Jurkat, Clone E6-1 (cell line): Measurements from ENCODE around the gene KRT84. TPM values are rescaled to one million over a fixed set of nuclear protein-coding genes. Genes with fewer than 3 reads are reported as not detected.

Experiments
- DNase-seq: peaks from one replicate; pipeline ENCODE4 v3.0.0-alpha.2; 2011; ENCODE audit warnings: low read depth, low spot score
- H3K4me3 ChIP-seq: 2 replicates; pipeline ENCODE4 v1.5.1; 2011; ENCODE audit warnings: mild to moderate bottlenecking, low read length, control low read depth, moderate library complexity
- polyA plus RNA-seq: library from polyadenylated mRNA; unstranded; fragments of >200 nt; gene quantifications from one replicate; pipeline ENCODE4 v1.2.1, GENCODE V29; 2012; ENCODE audit warnings: missing spikeins; ENCODE audit not compliant: insufficient read length, insufficient read depth

The KRT84 gene, protein sequence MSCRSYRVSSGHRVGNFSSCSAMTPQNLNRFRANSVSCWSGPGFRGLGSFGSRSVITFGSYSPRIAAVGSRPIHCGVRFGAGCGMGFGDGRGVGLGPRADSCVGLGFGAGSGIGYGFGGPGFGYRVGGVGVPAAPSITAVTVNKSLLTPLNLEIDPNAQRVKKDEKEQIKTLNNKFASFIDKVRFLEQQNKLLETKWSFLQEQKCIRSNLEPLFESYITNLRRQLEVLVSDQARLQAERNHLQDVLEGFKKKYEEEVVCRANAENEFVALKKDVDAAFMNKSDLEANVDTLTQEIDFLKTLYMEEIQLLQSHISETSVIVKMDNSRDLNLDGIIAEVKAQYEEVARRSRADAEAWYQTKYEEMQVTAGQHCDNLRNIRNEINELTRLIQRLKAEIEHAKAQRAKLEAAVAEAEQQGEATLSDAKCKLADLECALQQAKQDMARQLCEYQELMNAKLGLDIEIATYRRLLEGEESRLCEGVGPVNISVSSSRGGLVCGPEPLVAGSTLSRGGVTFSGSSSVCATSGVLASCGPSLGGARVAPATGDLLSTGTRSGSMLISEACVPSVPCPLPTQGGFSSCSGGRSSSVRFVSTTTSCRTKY
- polyA plus RNA-seq: not detected

DNA sequence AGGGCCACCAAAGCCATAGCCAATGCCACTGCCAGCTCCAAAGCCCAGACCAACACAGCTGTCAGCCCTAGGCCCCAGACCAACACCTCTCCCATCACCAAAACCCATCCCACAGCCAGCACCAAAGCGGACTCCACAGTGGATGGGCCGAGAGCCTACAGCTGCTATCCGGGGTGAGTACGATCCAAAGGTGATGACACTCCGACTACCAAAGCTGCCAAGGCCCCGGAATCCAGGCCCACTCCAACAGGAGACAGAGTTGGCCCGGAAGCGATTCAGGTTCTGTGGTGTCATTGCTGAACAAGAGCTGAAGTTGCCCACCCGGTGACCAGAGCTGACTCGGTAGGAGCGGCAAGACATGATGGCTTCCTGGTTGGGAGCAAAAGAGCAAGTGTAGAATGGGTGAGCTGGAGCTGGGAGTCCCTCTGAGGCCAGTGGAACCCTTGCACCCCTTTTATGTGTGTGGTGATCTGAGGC, at the start of gene KRT84:
Gene KRT84 (minus strand): TSS at position 427 of the 477 bp plus-strand sequence. CDS start 67 bp downstream, at position 360.
- no peak within 1 kb of the TSS for H3K4me3 ChIP-seq
- DNase-seq: no peak

DNA sequence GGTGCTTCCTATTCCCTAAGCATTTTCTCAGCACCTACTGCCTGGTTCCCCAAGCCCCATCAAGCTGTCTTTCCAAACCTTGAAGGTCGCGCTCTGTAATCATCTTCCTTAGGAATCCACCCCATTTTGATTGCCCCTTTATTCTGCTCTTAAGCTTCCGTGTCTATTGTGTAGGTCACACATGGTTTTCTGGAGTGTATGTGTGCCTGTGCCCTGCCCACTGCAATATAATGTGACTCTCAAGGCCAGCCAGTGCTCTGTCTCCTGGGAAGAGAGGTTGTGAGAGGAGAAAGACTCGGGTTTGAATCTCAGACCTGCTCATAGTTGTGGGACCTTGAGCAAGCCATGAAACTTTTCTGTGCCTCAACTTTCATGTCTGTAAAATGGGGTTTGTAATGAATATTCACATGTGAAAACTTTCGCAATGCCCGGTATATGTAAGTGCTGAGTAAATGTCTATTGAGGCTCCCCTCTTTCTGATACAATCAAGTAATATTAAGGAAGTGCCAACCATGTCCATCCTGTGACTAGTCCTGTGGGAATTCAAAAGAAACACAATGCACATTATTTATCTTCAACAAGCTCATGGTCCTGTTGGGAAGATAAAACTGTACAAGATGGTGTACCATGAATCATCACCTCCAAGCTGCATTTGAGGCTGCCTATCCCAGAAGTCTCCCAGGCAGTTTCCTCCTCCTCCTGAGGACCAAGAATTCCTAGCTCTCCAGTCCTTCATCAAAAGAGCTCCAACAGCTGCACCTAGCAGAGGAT, 49.5 kb upstream of the KRT84 start:
- no peak for DNase-seq
- no peak overlapping the region for H3K4me3 ChIP-seq

DNA sequence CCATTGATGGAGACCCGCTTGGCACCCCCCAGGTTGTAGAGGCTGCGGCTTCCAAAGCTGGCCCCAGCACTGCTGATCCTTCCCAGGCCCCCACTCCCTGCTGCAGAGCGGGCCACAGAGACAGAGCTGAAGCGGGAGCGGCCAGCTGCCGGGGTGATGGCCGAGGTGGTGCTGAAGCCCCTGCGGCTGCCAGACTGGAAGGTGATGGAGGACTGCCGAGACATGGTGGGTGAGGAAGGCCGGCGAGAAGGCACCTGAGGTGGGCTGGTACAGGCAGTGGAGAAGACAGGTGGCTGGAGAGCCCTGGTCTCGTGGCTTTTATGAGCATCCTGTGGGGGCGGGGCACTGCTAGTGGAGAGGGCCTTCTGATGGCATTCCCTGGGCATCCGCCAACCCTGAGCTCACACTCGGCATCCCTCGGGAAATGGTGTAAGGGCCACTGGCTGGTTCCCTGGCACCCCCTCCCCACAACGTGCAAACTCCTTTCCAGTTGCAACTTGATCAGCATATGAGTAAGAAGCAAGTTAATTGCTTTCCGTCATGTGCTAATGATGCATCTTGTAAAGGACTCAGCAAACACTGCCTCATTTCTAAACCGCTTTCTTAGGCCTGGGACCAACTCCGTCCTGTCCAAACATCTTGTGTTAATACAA, 48.8 kb upstream of the KRT84 start, which contains the start of gene KRT75:
Gene KRT75 (minus strand): TSS at position 291 of the 653 bp plus-strand sequence. CDS start 67 bp downstream, at position 224.
- no peak for DNase-seq
- no peak within 1 kb of the TSS for H3K4me3 ChIP-seq

DNA sequence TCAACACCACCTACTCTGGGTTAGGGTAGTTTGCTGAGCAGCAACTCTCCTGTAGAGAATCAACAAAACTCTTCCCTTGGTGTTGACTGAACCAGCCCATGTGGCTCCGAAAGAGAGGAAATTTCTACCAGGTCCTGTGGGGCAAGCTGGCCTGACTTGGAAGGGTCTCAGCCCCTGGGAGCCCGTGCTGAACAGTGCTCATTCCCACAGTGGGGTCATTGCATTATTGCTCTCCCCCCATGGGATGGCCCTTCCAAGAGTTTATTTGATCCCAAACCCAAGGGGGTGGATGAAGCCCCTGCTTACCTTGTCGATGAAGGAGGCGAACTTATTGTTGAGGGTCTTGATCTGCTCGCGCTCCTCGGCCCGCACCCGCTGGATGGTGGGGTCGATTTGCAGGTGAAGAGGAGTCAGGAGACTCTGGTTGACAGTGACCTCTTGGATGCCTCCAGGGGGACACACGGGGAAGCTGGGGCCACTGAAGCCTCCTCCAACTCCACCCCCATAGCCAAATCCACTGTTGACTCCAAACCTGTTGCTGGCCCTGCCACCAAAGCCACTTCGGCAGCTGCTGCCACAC, 48.1 kb upstream of the KRT84 start:
- no peak for DNase-seq
- no peak overlapping the region for H3K4me3 ChIP-seq

DNA sequence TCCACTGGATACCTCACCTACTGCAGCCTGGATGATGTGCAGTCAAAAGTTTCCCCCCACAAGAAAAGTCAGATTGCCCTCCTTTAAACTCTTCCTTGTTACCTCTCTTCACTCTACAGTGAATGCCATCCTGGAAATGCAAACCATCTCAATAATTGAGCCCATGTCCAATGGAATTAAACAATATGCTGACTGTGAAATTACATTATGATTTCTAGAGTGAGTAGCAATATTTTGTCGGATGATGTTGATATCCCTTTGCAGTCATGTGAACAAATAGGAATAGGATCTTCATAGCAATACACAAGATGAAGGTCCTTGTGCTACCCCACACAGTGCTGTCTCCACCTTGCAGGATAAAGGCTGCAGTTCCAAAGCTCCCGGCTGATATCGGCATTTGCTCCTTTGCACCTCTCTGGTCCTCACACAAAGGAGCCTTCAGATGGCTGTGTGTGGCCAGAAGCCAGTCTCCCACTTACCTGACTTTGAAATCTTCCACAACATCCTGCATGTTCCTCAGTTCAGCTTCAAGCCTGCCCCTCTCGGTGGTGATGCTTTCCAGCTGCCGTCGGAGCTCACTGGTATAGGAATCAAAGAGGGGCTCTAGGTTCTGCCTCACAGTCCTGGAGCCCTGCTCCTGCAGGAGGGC, 47.2 kb upstream of the KRT84 start:
- DNase-seq: no peak
- no peak overlapping the region for H3K4me3 ChIP-seq

DNA sequence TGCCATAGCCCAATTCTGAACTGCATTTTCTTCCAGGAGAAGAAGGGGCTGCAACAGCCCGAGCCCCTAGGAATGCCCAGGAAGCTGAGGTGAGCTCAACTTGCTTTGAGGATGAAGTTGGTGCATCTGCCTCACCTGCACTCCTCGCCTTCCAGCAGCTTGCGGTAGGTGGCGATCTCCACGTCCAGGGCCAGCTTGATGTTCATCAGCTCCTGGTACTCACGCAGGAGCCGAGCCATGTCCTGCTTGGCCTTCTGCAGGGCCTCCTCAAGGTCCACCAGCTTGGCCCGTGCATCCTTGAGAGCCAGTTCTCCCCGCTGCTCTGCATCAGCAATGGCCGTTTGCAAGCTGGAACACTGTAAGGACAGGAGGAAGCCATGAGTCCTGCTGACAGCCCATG, 42.7 kb upstream of the KRT84 start:
- H3K4me3 ChIP-seq: no peak overlapping the region
- DNase-seq: no peak

DNA sequence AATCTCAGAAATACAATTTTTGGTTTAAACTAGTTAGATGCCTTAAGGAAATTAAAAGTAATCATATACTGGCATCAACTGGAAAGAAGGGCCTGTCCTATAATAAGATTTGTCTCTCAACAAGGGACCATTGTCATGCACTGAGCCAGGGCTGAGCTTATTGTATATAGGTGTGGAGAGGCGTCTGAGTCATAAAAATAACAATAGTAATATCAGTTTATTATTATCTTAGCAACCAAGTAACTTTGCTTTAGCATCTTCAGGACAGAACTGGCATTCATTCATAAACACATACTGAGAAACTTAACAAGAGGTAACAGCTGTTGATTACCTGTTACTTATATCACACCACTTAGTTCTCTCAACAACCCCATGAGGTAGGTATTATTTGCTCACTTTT, 41.6 kb upstream of the KRT84 start:
- H3K4me3 ChIP-seq: no peak overlapping the region
- DNase-seq: no peak

DNA sequence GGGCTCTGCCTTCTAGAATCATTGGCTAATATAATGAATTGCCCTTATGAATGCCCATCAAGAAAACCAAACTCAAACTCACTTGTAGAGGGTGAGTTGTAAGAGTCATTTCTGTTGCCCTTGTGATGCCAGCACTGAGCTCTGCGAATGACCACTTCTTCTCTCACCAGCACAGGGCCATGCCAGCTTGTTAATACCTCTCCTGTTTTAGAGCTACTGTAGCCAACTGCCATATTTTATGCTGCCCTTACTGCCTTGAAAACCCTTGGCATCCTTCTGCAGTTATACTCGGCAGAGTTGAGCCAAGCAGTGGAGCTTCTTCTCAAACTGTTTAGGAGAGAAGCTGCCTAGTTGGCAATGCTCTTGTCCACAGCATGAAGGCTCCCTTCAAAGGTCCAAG, 40.6 kb upstream of the KRT84 start:
- H3K4me3 ChIP-seq: no peak overlapping the region
- no peak for DNase-seq

DNA sequence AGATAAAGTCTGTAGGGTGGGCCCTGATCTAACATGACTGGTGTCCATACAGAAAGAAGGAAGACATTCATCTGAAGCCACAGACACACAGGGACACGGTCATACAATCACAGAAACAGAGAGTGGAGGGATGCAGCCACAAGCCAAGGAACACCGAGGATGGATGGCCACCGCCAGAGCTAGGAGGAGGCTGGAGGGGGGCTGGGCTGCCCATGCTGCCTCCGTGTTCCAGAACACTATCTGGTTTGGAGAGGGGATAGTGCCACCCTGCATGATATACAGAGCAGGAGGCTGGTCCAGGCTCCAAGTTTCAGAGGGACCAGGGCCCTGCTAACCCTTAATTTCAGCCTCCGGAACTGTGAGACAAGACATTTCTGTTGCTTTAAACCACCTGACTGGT, 40.0 kb upstream of the KRT84 start:
- no peak for DNase-seq
- H3K4me3 ChIP-seq: no peak overlapping the region

DNA sequence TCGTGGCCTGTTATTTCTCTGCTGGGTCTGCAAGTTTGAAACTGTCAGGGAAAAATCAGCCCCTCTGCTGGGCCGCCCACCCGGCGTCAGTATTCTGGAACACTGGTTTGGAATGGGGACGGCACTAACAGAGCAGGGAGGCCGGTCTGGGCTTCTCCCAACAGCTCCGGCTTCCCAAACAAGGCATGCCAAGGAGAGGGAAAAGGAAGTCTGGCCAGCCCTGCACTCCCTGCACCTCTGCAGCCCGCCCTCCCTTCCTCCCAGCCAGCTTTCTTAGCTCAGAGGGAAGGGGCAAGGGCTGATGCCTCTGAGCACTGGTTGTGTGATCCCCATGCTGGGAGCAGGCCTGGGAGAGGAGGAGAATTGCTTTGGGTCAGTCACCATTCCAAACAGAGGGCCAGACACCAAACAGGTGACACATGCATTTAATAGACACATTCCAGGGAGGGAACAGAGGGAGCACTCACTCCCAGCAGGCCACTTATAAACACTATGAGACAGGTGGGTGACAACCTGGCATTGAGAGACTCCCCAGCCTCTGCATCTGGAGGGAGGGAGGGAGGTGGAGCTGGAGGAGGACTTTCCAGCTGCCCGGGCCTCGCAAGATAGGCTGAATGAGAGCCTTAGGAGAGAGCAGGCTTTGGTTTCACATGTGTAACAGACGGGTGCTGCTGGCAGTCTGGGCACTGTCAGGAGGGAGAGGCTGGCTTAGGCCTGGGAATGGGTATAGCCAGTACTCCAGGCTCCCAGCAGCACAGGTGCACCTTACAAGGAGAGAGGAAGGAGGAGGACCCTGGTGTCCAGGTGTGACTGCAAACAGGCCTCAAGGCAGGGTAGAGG, 38.4 kb upstream of the KRT84 start:
- DNase-seq: no peak
- no peak overlapping the region for H3K4me3 ChIP-seq

DNA sequence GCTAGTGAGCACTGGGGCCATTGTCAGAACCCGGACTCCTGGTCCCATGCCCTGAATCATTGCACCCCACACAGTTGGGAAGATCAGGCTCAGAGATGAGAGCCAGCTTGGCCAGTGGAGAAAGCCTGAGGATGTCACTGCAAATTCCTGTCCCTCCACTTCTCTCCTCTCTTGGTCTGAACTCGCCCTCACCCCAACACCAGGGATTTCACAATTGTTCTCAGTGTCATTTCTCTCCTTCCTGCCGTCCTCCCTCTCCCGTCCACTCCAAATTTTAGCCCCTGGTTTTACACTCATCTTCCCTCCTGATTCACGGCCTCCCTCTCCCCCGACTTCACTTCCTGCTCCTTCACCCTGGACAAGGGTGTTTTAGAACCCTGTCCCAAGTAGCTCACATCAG, 37.6 kb upstream of the KRT84 start:
- DNase-seq: no peak
- H3K4me3 ChIP-seq: no peak overlapping the region

DNA sequence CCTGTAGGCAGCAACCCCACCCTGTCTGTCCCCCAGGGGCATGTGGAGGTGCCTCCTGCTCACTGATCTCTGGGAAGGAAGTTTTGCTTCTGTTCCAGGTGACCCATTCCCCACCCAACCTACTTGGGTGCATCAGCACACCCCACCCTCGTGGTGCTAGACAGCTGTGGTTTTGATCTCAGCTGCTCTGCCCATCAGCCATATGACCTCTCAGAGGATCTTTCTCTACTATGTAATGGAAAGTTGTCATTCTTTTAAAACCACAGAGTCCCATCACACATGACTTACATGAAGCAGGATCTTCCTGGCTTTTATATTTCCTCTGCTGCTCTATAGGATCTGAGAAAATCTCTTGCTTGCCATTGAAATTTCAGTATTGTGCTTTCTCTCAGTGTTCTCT, 34.2 kb upstream of the KRT84 start:
- DNase-seq: no peak
- H3K4me3 ChIP-seq: no peak overlapping the region

DNA sequence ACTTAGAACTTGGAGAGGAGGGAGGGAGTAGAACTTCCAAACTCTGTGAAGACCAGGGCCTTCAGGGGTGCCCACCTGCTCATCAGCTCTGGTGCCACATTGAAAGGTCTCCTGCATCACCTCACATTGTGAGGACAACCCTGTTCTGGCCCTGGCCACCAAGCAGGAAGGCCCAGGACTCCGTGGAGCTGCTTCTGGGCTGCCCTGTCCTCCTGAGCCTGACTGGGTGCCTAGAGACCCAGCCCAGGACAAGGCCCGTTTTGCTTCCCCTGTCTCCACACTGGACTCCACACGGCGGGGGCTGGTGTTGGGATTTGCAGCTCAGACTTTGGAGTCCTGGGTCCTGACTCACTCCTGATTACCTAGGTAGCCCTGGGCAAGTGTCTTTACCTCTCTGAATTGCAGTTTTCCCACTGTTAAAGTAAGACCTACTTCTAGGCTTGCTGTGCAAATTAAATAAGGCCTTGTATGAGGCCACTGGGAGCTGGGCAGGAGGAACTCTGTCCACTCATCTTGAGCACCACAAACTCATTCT, 33.2 kb upstream of the KRT84 start:
- no peak overlapping the region for H3K4me3 ChIP-seq
- no peak for DNase-seq

DNA sequence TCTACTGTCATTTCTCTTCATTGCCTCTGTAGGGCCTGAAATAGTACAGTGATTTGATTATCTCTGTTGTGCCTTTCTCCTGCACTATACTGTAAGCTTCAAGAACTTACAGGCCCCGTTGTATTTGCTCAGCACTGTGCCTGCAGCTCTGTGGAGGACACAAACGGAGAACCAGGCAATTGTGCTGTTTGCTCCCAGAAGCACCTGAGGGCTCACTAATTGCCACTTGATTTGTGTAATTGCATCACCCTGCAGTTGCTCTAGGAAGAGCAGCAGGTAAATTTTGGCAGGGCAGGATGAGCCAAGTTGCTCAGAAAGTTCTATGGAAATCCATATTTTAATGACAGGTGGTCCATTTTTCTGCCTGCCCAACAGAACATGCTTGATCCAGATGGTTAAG, 32.3 kb upstream of the KRT84 start:
- DNase-seq: no peak

DNA sequence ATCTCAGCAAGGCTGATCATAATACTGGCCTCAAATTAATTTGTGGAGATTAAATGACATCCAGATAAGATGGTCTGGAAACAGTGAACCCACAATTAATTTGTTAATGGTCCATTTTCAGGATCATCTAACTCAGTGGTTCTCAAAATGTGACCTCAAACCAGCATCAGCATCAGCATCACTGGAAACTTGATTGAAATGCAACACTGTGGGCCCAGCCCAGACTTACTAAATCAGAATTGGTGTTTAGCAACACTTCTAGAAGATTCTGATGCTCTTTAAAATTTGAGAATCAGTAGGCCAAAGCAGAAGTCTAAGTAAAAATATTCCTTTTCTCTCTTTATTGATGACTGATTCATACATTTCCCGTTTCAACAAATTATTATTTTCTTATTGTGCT, 31.3 kb upstream of the KRT84 start:
- H3K4me3 ChIP-seq: no peak overlapping the region
- no peak for DNase-seq

More for the DNA sequence above, 32.3 kb upstream of the KRT84 start:
- no peak overlapping the region for H3K4me3 ChIP-seq

DNA sequence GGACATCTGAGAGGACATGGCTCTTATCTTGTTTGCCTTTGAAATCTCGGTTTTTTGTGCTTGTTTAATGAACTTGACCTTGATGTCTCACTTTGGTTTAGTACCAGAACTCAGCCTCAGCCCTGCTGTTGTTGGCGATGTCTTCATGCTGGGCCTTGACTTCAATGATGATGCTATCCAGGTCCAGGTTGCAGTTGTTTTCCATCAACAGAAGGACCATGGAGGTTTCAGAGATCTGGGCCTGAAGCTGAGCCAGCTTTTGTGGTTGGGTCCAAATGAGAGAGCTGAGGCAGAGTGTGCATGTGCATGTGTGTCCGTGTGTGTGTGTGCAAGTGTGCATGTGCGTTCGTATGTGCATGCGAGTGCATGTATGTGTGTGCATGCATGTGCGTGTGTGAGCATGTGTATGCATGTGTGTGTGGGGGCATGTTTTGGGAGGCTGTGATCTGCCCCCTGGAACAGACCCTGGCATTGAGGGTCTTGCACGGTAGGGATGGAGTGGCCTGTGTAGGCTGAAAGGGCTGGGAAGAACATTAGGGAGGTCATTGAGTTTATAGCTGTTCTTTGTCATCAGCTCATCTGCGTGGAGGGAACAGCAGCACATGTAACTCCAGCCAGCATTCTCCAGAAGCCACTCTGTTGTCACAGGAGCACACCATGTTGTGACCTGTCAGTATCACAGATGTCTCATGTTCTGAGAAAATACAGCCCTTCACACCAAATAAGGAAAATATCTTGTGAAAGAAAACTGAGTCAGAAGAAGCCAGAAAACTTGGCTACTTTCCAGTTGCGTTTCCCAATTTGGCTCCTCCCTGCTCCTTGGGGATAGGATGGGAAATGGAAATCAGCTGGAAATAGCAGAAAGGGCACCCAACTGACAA, 30.7 kb upstream of the KRT84 start:
- no peak for DNase-seq
- H3K4me3 ChIP-seq: no peak overlapping the region

DNA sequence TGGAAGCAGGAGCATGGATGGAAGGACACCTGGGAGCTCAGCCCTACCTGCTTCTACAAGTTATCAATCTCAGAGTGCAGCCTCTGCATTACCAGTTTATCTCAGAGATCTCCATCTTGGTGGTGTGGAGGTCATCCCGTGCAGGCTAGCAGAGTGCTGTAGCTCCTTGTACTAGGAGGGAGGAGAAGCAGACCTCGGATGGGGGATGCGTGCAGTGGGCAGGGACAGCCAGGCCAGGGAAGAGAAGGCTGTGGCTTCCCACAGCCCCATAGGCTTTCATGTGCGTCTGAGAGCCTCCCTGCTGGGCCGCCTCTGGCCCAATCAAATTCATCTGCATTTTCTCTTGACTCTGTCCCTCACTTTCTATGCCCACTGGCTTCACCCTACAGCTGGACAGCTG, 29.5 kb upstream of the KRT84 start:
- DNase-seq: no peak

More for the DNA sequence above, 29.5 kb upstream of the KRT84 start:
- no peak overlapping the region for H3K4me3 ChIP-seq
